Stimulated activated CD4-positive, alpha-beta T cell treated with anti-CD3 and anti-CD28 coated beads, Interleukin-12 subunit alpha, Interleukin-12 subunit beta, amount 100 ng/mL, for 4 hours (primary cell): Measurements from ENCODE around the gene TSPAN2.

Experiments used
- DNase-seq: peaks from one replicate; pipeline ENCODE4 v3.0.0-alpha.2; 2020

TSPAN2 gene

GRCh38 chr1:115073298-115074087 lies 15.8 kb downstream of the TSPAN2 start:
- no peak for DNase-seq

GRCh38 chr1:115071012-115071664 lies 18.2 kb downstream of the TSPAN2 start:
- DNase-seq, result no peak

- DNase-seq, result no peak
These were observed 19.5 kb downstream of the TSPAN2 start for GRCh38 chr1:115069659-115070308.

- DNase-seq, result no peak
These were observed 20.3 kb downstream of the TSPAN2 start for GRCh38 chr1:115068826-115069585.

- no peak for DNase-seq
These were observed 22.0 kb downstream of the TSPAN2 start for GRCh38 chr1:115067161-115067859.

- no peak for DNase-seq
These were observed 24.3 kb downstream of the TSPAN2 start for GRCh38 chr1:115065021-115065420.

- DNase-seq, result no peak
These were observed 24.8 kb downstream of the TSPAN2 start for GRCh38 chr1:115064461-115064860.

- no peak for DNase-seq
These were observed 25.9 kb downstream of the TSPAN2 start for GRCh38 chr1:115063228-115063901.

- DNase-seq, result peak; percentile 68
These were observed 26.7 kb downstream of the TSPAN2 start for GRCh38 chr1:115062542-115063004.

- no peak for DNase-seq
These were observed 28.8 kb downstream of the TSPAN2 start for GRCh38 chr1:115060501-115060900.

GRCh38 chr1:115059316-115059715 lies 30.0 kb downstream of the TSPAN2 start:
- no peak for DNase-seq

GRCh38 chr1:115057661-115058254 lies 31.5 kb downstream of the TSPAN2 start:
- DNase-seq, result no peak

GRCh38 chr1:115056395-115056798 lies 32.9 kb downstream of the TSPAN2 start:
- DNase-seq, result no peak

GRCh38 chr1:115052454-115053083 lies 36.7 kb downstream of the TSPAN2 start:
- peak; percentile 36 for DNase-seq

- DNase-seq, result no peak
These were observed 37.5 kb downstream of the TSPAN2 start for GRCh38 chr1:115051850-115052249.

- no peak for DNase-seq
These were observed 42.6 kb downstream of the TSPAN2 start for GRCh38 chr1:115046751-115047150.

GRCh38 chr1:115041654-115042053 lies 47.6 kb downstream of the TSPAN2 start:
- DNase-seq, result no peak

- no peak for DNase-seq
These were observed 48.8 kb downstream of the TSPAN2 start for GRCh38 chr1:115040501-115040900.

GRCh38 chr1:115036814-115037507 lies 52.3 kb downstream of the TSPAN2 start:
- DNase-seq, result no peak

GRCh38 chr1:115035652-115036051 lies 53.7 kb downstream of the TSPAN2 start:
- DNase-seq, result no peak
